Dermis blood vessel endothelial cell (primary cell): ENCODE results near the gene ZFHX3. TPM values are rescaled to one million over a fixed set of nuclear protein-coding genes. Genes with fewer than 3 reads are reported as not detected.

Experiments
- DNase-seq: peaks from one replicate; pipeline ENCODE4 v3.0.0; 2010
- total RNA-seq: library from RNA; depleted of rRNA; stranded (reverse); fragments of >200 nt; gene quantifications from 2 replicates; pipeline ENCODE4 v1.2.3, GENCODE V29; 2014

ZFHX3 gene
- total RNA-seq, 1 donor from 2014 or later: 5.6 TPM

DNA sequence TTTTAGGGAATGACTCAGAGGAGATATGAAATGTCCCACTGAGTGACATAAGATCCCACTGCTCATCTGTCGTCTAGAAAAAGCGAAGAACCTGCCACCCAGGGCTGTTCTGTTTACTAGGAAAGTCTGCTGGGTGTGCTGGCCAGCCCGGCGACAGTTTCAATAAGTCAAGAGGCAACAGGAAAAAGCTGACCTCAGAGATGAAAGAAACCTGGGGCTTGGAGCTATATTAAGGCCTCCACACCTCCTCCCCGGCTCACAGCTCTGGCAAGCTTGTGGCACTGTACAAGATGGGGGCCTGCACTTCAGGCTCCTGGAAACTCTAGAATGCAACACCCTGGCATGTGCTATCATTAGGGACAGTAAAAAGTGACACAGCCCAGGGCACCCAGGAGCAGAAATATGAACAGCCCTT, 10.6 kb downstream of the ZFHX3 start:
- DNase-seq: peak; percentile 41

DNA sequence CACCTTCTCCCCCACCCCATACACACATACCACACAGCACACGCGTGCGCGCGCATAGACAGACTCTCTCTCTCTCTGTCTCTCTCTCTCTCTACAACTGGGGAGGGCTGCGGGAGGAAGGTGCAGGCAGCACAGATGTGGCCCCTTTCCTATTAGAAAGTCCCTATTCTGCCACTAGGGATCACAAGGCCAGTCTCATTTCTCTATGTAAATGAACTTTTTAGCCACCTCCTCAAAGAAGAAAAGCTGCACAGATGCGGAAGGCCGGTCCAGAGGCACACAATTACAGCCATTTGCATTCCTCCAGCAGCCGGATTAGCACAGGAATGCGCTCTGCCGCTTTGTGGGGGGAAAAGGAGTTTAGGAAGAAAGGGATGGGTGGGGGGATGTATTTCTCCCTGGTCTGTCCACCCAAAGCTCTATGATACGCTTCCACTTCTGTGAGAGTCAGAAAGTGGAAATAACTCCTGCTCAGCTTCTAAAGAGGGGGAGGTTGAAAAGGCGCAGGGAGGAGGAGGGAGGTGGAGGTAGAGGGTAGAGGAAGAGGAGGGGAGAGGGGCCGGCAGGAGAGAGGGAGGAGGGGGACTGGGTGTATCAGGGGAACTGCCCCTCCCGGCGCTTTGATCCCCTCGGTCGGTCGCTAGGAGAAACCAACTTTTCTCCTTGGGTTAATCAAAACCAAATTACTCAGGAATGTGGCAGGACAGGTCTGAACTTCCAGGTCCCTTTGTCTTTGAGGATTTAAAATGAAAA, 11.7 kb downstream of the ZFHX3 start:
- no peak for DNase-seq

DNA sequence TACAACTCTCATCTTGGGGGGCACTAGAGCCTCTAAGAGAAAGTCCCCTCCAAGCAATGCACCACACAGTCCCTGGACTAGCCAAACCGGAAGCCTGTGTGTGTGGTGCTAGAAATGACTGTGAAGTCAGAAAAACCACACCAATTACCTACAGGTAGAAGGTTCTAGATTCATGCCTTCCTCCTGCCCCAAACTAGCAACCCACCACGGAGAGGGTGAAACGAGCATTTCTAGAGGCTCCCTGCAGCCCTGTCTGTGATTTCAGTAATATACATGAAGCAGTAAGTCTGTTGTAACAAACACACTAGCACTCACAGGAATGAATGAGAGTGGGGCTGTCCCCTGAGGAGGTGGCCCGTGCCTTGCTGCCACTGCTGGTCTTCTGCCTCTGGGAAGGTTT, 13.6 kb downstream of the ZFHX3 start:
- no peak for DNase-seq

DNA sequence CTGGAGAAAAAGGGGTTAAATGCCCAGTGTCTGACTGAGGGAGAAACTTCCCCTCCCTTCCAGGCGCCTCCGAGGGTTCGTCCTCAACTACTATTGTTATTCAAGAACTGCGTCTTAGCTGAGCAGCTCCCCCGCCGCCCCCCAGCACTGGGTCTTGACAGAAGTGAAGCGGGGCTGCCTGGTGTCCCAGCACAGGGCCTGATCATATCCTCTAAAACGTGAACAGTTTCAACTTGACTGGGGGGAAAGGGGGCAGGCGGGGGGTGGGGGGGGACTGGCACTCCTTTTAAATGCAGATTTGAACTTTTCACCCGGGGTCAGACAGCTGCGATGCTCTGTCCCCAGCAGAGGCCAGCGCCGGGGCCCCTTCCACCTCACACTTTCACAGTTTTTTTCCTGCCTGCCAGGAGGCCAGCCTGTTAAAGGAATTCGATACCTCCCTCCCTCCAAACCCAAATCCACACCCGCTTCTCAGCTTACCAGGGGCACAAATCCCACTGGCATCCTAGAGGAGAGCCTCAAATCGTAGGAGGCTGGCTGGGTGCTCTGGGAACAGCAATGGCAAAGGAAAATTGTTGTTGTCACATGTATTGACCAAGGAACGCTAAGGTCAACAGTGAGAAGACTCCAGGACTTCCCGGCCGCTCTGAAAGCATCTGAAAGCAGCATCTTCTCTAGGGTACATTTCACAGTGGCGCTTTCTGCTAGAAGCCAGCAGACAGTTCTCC, 14.5 kb downstream of the ZFHX3 start:
- no peak for DNase-seq

DNA sequence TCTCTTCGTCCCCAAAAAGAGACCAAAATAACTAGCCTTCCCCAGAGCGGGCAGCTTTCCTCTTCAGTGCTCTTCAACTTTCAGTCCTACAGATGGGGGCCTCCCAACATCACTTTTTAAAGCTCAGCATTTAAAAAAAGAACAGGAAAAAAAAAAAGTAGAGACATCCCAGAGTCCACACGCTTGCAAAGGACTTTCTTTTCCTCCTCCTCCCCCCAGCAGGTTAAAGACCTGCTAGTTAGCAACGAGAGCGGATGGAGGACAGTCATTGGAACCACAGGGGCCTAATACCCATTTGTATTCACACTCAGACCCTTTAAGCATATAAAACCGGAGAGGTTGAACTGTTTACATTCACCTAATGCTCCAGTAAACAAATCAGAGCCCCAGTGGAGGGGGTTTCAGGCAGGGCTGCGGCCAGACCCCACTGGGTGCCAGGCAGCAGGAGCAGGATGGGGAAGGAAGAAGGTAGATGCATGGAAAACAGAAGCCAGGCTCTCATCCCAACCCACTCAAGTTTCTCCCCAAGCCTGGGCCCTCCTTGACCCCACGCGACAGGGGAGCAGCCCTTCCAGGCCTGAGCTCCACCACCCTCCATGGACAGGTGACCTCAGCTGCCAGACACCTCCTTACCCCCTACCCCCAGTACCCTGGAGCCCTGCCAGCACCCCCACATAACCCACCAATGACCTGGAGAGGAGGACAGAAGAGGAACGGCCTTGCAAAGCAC, 15.2 kb downstream of the ZFHX3 start:
- no peak for DNase-seq

DNA sequence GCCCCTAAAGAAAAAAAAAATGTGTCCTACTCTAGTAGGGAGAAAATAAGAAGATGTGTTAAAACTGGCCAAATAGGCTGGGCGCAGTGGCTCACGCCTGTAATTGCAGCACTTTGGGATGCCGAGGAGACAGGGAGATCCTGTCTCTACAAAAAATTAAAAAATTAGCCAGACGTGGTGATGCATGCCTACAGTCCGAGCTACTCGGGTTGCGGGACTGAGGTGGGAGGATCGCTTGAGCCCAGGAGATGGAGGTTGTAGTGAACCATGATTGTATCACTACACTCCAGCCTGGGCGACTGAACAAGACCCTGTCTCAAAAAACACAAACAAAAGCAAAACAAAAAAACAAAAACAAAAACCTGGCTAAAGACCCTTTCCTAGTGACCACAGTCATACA, 15.9 kb downstream of the ZFHX3 start:
- DNase-seq: no peak

DNA sequence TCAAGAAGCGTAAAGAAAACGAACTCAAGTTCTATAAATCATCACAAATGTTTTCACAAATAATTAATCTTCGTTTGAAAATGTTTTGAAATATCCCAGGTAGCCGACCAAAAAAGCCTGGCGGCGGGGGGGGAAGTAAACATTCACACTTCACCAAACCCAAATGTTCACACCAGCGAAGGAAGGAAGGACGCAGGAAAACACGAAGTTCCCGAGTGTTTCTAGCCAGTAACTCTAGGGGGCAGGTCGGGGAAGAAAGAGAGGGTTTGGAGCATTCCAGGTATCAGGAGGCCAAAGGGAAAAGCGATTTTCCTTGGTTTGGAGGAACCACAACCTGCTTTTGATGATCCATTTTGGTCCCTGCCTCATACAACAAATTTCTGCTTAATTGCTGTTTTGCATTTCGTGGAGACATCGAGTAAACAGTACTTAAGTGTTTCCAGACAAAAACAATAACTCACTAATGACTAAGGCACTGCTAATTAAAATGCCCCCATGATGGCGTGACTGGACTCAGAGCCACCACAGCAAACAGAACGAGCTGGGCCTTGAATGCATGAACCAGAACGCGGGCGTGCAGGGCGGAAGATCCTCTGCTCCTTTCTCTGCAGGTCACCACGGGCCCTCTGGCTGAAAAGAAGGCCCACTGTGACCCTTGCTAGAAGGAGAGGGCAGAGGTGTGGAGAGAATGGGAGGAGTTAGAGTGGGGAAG, 16.6 kb downstream of the ZFHX3 start:
- no peak for DNase-seq

DNA sequence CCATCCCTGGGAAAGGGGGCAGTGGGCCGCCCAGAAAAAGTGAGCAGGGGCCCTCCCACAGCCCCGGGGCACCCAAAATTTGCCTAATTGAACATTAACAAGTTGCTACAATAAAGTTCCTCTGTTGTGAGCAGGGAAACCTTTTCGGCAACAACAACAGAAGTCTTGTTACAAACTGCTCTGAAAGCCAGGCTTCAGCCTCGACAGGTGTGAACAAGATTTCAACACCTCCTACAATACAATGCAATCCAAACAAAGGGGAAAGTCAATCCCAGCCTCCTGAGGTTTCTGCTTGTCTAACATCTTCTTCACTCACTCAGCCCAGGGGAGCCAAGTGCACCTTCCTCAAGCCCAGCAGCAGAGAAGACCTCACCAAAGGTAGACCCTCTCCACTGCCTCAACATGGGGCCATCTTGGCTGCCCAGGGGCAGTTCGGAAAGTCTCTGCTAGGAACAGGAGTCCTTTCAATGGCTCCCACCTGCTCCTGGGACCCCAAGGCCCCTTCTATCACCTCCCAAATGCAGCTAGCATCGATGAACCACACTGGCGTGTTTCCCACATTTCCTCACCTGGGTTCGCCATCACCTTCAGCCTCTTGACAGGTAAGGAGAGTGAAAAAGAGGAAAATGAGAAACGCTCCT, 19.1 kb downstream of the ZFHX3 start:
- DNase-seq: no peak

DNA sequence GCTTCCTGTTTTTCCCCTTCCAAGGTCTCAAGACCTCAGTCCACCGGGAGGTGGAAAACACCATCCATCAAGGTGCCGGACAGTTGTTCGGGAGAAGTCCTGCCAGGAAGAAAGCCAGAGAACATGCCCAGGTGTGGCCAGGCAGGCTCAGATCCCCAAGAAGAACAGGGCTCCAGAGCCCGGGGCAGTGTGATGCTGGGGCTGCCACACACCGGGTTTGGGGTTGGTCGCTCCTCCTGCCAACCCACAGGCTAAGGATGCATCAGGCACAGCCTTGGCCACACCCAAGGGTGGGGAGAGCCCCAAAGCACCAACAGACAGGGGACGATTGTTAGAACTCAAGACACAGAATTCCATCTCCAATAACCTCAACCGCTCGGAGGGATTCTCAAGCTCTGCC, 19.7 kb downstream of the ZFHX3 start:
- DNase-seq: no peak

DNA sequence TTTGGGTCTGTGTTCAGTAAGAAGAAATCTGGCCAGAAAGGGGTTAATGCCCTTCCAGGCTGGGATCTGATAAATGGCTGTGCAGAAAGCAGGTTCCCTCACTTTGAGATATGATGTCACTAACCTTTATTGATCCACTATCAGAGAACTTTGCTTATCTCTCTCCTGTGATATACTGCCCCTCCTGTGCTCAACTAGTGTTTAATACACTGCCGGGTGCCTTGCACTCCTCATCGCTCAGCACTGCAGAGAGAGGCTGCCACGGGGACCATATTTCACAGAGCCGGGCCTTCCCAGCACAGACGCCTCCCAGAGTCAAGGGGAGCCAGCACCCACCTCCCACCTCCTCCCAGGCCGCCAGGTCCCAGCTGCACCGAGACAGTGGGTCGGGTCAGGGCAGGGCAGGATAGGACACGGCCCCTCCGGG, 20.2 kb downstream of the ZFHX3 start:
- no peak for DNase-seq

DNA sequence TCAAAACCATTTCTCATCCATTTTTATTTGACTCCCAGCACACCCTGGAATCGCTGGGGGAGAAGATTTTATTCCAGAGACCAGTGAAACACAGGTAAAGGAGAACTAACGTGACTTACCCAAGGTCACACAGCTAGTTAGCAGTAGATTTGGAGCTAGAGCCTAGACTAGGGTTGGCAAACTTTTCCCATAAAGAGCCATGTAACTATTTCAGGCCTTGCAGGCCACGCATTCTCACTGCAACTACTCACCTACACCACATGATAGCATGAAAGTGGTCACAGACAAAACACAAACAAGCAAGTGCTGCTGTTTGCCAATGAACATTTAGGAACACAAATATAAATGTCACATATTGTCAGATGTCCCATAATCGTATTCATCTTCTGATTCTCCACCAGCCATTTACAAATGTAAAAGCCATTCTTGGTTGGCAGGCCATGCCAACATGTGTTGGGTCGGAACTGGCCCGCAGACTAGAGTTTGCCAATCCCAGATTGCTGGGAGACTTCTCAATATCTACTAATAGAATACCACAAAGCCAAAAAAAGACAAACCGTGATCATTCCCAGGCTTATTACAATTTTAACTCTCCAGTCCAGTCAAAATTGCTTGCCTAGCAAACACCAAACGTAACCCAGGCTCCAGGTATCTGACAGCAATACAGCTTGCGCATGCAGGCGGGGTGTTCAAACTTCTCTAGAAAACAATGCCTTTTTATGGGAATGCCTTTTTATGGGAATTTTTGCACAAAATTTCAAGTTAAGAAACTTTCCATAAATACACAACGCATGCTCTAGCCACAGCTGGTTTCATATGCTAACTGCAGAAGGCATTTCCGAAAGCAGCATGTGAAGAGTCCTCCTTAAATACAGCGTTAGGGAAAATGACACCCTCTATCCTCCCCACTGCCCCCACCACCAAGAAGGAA, 20.9 kb downstream of the ZFHX3 start:
- DNase-seq: no peak

DNA sequence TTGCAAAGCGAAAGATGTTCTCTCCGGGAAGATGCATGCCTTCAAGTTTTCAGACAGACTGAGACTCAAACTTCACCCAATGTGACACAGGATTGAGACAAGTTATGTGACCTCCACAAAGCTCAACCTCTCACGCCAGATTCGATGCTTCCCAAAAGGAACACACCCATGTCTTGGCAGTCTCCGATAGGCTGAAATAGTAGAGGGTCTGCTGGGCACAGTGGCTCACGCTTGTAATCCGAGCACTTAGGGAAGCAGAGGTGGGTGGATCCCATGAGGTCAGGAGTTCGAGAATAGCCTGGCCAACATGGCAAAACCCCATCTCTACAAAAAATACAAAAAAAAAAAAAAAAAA, 22.1 kb downstream of the ZFHX3 start:
- no peak for DNase-seq

DNA sequence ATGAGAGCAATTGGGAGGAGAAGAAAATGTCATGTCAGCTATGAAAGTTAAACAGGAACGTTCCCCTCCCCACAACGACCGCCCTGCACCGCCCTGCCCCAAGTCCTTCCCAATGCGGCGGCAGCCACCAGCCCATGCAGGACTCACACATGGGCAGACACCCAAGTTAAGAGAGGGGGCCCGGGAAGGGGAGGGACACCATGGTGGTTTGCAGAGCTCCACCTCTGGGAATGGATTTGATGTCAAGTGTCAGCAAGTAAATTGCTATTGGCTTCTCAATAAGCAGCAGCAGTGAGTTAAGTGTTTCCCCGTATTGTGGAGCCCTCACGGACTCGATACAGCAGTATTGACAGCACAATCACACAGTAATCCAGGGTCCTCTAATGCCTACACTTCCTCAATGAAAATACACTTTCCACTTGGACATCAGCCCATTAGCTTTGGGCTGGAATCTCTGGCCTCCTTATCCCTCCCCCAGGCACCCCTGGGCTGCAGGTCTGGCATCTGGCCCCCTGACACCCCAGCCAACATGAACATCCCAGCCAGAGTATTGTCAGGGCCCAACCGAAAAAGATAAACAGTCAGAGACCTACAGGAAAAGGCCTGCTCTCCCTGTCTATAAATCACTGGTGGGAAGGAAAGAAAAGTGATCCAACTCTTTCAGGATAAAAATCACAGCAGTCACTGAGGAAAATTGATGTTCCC, 22.6 kb downstream of the ZFHX3 start:
- peak; percentile 32 for DNase-seq

DNA sequence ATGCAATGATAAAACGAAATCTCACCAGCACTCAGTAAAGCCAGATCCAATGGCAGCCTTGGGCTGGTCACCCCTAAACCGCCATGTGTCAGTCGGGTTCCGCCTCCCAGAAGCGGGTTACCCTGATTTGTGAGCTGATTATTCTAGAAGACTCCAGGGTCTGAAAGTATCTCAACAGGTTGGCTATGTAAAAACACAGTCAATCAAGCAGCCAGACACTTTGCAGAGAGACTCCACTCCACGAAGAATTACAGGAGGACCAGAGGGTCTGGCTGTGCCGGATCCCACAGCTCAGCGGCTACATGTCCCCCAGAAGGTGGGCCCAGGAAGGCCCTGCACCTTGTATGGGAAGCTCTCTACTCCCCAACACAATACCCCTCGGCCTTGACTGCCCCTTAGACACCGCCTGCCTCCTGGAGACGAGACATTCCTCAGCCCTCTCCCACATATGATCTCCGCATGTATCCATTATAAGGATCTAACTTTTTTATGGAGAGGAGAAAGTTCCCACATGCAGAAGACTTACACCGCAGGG, 23.3 kb downstream of the ZFHX3 start:
- DNase-seq: no peak

DNA sequence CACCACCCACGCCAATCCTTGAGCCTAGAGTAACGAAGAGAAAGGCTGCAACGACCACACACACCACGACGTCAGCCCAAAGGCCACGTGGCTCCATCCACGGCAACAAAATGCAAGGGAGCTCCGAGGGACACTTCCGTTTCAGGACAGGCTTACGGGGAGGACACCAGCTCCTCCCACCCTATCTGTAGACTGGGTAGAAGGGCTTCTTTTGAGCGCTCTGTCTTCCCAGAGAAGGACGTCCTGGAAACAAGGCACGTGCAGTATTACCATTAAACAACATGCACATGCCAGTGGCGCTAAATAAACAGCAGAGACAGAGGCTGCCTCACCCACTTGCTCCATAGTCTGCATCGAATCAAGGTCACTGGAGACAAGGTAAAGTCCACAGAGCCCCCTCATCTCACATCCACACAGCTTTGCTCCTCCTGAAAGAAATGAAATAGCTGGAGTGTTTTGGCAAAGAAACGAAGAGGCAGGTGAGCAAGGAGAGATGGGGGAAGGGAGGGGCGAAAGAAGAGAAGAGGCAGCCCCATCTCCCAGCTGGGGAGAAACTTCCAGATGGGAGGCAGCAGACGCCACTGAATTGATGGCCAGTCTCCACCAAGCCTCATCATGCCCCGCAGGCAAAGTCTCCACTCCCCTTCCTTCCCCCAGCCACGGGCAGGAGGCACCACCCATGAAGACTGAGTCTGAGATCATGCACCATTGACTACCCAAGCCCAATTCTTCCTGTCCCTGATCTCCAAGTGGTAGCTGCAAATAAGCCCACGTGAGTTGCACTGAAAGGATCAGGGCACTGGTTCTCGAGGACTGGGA, 24.0 kb downstream of the ZFHX3 start:
- DNase-seq: no peak

DNA sequence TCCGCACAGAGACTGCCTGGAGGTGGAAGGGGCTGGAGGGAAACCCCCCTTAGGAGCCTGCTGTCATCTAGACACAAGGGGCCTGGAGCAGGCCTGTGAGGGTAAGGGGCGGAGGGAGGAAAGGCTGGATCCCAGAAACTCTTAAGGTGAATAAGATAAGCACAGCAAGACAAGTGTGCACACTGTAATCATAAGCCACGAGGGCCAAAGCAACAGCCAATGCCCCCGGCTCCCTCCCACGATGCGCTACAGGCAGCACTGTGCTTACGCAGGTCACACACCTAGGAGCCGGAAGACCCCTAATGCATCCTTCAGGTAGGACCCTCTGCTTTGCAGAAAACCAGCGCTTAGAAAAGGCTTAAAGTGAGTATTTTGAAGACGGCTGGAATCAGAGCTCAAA, 24.6 kb downstream of the ZFHX3 start:
- no peak for DNase-seq

DNA sequence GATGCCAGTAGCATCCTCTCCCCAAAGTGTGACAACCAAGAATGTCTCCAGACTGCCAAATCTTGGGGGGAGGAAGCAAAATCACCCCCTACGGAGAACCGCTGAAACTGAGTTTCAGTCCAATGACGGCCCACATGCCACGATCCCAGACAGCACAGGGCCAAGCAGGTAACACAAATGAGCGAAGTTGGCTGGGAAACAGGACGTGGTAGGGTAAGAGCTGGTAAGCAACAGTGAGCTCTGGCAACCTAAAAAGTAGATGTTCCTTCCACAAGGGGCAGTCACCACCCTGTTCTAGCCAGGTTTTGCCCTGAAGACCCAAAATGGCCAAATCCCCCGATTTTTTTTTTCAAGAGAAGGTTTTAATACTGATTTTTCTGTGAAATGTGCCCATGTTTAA, 25.4 kb downstream of the ZFHX3 start:
- no peak for DNase-seq

DNA sequence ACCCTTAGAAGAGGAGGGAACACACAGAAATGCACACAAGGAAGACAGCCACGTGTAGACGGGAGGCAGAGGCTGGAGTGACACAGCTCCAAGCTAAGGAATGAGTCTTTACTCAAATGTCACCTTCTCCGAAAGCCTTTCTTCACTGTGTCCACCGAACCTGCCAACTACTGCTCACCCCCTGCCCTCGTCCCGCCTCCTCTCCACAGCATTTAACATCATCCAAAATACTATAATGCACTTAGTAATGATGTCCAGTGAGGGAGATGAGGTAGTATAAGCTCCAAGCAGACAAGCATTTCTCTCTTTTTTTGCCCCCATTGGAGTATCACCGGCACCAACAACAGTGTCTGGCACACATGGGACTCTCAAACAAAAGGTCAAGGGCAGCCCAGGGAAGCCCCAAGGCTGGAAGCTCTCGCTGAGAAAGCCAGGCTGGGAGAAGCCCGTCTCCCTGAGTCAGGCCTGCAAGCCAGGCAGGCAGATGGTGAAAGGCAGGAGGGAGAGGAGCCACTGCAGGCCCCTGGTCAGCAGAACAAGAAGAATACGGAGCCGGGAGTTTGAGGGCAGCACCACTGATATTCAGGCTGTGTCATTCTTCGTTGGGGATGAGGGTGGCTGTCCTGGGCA, 25.9 kb downstream of the ZFHX3 start:
- DNase-seq: no peak

DNA sequence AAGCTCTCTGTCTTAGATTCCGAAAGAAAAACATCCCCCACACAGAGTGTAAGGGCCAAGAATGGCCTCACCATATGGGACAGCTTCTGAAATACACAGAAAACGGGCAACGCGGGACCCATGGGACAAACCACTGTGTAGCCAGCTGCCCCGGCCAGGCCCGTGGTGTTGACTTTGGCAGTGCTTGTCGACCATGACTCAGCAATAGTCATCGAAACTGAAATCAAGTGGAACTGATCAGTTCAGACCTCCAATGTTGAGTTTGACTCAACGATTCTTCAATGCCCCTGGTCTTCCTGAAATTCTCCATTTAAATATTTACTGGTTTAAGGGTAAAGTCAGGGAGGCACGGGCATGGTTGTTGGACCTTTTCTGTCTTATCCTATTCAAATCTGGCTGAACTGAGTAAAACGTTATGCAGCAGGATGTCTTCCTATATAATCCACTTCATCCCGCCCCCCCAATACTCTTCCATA, 27.5 kb downstream of the ZFHX3 start:
- DNase-seq: peak; percentile 90
